ENCODE data around the gene SV2C.

Gene SV2C

DNA sequence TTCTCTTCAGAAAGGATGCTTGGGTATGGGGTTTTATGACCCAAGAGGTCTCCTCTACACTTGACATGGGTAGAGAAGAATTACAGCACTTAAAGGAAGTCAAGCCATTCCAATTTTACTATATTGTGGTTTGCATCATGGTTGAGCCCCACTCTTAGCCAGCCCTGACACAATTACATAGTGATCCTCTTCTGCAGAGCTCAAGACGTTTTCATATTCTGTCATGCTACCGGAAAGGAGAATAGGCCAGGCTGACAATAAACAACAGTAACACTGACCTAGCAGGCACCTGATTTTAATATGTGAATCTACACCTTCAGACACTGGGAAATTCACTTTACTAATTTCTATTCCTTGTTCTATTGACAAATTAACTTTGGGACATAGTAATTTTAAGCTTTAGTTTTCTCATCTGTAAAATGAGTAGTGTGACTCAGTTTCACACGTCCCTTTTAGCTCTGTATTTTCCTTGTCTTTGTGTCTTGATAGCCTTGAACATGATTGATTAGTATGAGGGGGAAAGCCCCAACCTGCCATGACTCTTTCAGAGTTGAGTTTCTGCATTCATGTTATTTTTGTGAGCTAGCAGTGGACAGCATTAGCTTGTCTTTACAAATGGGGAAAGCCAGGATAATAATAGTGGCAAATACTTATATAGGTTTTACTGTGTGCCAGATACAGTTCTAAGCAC is 83.8 kb downstream of the SV2C start:
- no peak for DNase-seq

DNA sequence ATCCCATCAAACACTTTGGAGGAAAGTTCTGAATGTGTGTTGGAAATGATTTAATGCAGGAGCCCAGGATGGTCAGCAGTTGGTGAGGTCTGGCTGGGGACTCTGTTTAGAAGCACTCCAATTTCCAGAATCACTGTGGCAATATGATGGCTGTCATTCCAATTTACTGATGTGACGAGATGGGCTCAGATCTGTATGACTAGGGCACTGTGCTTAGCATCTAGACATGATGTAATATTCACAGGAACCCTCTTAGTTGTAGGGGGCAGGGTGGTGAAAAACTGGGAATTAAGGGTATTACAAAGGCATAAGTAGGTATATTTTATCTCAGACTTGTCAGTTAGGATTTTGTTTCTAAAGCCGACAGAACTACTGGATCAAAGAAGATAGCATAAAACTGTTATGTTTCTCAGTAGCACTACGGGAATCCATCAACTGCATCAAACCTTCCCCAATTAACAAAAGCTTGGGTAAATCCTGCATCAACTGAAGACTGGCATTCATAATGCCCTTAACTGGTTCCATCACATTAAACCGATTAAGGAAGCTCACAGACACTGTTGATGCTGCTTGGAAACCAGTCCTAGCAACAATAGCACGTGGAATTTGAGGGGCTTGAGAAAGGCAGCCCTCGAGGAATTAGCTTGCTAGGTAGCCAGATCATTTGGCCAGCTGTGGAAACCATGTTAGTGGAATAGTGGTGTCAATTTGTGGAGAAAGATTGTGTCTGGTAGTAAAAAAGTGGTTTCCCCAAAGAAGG is 86.1 kb downstream of the SV2C start:
- no peak for DNase-seq

DNA sequence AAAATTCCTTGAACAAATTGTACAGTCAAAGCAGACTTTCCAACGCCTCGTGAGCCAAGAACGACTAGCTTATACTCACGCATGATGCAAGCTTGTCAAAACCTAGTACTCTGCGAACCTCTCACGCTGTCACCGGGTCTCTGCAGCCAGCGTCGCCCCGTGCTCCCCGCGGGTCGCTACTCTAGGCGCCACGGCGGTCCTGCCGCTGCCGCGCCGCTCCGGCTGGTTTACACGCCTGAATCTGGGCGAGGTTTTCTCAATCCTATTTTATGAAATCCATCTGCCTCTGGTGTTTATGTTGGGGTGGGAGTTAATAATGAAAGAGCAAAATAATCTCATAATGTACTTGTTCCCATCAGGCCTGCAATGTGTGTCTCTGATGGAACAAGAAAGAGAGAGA is 90.9 kb downstream of the SV2C start:
- DNase-seq: no peak

DNA sequence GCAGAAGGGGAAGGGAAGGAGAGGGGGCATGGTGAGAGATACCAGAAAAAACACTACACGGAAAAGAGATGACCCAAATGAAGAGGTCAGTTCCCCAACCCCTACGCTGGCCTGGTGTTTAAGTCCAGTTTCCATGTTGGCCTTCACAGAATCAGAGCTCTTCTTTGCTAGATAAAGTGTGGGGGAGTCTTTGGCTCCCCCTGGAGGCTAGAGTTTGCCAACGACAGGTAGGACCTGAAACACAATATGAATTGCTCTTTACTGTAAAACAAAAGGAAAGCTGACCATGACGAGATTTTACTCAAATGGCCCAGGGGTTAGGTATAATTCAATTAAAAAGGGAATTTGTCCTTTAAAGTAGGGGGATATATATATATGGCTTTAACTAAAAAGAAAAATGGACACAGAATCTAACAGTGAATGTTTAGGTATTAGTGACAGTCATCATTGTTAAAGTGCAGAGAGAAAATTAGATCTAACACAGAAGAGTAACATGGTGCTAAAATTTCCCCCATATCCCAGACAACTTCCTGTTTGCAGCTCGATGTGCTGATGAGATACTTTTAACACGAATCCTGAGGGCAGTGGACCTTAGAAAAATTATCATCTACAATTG is 92.0 kb downstream of the SV2C start:
- DNase-seq: peak; percentile 32

DNA sequence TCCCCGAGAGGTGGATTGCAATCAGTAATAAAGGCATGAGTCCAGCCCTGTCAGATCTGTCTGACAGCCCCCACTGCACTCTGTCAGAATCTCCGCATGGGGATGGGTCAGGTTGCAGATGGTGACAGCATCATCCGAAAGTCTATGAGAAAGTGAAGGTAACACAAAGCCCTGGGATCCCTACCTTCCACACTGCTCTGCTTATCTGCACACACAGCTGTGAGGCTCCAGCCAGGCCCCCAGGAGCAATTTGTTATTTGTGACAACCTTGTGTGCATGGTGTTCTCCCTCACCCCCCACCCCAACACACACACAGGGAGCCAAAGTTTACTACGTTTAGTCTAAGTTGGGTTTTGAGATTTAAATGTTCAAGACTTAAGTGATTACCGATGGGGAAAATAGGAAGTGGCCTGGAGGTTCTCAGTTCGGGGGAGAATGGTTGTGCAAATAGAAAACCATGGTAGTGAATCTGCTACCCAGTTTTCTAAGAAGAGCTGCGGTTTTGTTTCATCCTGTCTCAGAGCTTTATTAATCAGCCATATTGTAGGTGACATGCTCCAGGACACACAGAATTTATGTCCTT is 92.7 kb downstream of the SV2C start:
- no peak for DNase-seq

DNA sequence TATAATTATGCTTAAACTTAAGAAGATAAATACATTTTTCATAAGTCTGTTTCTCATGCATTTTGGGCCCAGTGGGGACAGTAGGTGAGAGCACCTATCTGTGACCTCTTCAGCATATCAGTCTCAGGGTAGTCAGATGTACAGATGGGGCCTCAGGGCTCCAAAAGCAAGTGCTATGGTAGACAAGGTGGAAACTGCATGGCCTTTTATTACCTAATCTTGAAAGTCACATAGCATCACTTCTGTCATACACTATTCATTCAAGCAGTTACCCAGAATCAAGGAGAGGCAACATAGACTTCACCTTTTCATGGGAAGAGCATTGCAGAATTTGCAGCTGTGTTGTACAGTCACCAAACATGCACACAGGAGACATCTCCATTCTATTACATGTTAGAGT is 94.8 kb downstream of the SV2C start:
- no peak for DNase-seq

DNA sequence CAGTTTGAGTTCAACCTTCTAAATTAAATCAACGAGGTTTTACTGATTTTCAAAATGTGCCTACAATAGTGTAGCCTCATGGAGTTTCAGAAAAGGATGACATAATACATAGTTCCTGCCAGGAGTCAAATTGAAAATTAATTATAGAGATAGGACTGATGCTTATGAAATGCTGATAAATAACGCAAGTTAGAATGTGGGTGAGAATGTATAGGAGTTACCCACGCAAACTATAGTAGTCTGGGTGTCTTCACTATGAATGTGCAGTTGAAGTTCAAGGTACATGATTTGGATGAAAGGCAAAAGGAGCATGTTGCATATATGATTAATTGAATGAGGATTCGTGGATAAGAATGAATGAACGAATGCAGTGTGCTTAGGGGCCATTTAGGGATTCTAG is 95.7 kb downstream of the SV2C start:
- no peak for DNase-seq

DNA sequence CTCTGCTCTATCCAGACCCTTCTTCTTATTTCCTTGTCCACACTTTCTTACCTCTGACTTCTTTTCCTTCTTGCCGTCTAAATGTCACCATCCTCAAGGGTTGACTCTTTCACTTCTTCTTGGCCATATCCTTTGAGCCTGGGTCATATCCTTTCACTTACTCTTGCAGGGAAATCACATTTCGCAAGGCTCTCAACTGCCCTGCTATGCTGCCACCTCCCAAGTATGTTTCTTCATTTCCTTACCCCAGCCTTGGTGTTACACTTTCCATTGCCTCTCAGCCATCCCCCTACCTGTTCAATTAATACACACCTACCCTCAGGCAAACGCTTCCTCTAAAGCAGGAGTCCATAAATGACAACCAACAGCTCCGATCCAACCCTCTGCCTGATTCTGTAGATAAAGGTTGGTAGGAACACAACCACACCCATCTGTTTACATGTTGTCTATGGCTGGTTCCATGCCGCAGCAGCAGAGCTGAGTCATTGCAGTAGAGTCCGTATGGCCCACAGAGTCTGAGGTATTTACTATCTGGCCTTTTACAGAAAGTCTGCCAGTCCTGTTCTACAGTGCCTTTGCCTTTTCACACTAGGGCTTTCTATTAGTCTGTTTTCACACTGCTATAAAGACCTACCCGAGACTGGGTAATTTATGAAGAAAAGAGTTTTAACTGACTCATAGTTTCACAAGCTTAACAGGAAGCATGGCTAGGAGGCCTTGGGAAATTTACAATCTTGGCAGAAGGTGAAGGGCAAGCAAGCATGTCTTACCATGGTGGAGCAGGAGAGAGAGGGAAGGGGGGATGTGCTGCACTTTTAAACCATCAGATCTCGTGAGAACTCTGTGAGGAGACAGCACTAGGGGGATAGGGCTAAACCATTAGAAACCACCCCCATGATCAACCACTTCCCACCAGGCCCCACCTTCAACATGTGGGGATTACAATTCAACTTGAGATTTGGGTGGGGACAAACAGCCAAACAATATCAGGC is 97.9 kb downstream of the SV2C start:
- no peak for DNase-seq

DNA sequence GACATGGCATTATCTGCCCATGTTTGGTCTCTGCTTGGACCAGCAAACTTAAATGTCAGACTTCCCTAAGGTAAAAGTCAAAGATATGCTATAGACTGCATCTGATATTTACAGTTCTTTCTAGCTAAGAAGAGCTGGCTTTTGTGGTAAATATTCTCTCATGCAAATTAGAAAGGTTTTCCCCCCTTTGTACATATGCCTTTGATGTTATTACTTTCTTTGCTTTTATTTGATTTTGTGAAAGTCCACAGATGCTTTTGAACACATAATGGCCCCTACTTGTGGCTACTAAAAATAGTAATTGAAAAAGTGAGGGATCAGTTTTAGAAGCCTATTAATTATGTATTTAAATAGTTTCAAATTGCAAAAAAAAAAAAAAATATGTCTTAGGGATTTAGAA is 104.2 kb downstream of the SV2C start:
- no peak for DNase-seq

DNA sequence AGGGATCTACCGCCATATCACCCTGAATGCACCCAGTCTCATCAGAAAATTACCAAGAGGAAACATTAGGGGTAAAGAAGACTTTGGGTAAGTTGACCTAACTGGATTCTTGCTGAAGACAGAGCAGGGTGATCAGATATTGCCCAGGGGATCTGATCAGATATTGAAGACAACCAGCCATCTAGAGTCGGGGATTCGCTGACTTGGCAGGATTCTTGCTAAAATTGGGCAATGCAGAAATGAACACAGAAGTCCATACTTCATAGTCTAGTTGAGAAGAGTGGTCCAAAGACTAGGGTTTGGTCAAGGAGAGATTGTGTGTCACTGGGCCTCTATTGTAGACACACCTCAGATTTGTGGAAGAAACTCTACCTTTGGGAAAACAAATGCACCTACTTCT is 107.2 kb downstream of the SV2C start:
- DNase-seq: no peak

DNA sequence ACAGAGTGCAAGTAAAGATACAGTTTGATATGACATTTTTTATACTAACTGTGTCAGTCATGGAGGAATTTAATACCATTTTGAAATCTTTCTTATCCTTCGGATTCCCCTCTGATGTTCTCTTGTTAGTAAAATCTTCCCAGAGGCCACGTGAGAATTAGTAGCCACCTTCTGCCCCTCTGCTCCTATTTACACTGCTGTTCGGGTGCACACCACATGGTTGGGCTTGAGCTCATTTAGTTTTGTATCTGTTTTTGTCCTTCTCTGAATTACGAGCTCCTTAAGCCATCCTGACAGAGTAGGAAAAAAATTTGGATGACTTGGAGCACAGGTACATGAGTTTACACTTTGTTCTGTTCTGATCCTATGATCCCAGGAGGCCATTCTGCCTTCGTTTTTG is 109.7 kb downstream of the SV2C start:
- no peak for DNase-seq

DNA sequence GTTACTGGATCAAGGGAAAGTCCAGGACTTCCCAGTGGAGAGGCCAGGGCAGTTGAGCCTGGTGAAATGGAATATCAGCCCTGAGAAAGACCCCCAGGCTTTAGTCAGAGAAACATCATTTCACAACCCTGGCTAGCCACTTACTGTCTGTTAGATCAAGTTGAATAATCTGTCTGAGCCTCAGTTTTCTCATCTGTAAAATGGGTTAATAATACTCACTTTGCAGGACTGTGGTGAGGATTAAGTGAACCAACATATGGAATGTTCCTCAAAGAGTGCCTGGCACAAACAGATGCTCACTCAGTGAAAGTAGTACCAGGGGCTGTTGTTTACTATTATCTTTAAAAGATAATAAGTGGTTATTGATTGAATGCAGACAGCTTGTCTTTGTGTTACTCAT is 110.5 kb downstream of the SV2C start:
- no peak for DNase-seq

DNA sequence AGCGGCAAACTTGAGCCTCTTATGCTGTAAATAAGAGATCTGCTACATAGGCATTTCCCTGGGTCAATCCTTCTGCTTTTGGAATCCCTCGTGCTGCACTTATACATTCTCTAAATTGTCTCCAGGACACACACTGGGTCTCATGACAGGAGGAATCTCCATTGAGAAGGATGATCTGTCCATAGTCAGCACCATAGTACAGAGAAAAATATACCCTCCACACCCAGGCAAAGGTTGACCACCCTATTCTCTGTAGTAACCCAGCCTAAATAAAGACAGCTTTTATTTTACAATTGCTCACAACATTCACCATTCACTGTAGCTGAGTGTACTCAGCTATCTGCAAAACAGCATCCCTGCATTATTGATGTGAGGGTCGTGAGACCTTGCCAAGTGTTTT is 111.2 kb downstream of the SV2C start:
- no peak for DNase-seq

DNA sequence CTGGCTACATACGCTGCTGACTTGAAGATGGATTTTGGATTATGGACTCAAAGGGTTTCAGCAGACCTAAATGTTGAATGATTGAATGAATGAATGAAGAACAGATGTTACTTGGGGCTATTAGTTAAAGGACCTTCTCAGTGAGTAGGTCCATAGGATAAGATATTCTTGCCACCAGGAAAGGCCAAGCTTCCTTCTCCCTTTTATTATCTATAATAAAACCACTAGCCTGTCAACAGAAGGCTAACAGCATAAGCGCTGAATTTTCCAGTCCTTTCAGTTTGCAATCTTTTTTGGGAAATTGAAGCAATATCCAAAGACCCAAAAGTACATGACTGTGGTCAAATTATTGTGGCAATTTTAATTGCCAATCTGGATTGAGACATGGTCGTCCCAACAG is 113.3 kb downstream of the SV2C start:
- no peak for DNase-seq

DNA sequence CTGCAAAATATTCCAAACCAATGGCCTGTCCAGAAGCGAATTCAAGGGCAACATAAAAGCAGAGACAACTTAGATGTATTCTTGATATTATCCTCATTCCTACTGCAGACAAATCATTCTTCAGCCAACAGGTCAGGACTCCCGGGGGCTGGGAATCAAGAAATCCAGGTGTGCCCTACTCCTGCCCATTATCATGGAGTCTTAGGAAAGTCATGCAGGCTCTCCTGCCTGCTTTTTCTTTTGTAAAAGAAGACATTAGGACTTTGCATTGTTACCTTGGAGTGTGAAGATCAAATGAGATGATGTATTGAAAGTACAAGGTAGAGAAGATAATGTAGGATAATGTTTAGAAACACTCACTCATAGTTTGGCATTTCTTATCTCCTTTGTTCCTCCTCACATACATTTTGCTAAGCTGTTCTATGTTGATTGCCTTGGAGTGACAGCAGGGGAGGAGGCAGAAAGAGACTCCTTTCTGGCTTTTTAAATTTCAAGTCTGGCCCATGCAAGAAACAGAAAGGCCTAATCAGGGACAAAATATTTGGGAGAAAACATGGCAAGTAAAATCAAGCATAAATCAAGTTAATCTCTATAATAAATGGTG is 113.8 kb downstream of the SV2C start:
- DNase-seq: no peak

DNA sequence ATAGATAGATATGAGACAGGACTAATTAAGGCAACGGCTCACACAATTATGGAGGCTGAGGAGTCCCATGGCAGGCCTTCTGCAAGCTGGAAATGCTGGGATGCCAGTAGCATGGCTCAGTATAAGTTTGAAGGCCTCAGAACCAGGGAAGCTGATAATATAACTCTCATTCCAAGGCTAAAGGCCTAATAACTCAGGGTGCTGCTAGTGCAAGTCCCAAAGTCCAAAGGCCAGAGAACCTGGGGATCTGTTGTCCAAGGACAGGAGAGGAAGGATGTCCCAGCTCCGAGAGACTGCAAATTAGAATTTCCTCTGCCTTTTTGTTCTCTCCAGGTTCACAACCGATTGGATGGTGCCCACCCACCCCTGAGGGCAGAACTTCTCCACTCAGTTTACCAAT is 114.5 kb downstream of the SV2C start:
- no peak for DNase-seq

DNA sequence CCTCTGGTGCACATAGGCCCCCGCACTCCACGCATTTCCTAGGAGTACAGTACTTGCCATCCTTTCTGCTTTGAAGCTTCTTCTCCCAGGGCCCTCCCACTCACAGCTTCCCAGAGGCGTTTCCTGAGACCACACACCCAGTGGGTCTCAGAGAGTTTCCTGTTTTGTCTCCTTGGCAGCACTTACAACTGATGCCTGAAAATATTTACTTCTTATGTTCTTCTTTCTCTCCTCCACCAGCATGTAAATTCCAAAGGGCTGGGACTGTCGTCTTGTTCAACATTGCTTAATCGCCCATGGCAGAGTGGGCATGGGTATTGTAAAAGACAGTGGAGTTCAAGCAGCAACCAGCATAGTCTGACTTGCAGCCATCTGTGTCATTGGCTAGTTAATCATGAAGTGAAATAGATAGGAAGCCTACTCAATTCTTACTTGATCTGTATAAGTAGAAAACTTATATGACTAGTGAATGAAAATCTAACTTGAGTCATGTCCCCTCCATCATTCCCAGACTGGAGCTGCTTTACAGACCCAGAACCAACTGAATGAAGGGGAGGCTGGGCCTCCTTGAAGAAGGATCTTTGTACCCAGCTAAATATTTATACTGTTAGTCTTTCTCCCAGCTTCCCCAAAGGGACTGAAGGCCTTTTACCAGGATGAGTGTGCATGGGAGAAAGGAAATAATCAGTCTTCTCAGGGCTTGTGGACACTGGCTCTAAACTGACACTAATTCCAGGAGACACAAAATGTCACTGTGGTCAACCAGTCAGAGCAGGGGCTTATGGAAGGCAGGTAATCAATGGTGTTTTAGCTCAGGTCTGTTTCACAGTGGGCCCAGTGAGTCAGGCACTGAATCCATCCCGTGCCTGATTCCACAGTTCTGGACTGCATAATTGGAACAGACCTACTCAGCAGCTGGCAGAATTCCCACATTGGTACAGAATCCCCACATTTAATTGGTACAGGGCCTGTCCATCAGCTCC is 116.4 kb downstream of the SV2C start:
- DNase-seq: no peak

DNA sequence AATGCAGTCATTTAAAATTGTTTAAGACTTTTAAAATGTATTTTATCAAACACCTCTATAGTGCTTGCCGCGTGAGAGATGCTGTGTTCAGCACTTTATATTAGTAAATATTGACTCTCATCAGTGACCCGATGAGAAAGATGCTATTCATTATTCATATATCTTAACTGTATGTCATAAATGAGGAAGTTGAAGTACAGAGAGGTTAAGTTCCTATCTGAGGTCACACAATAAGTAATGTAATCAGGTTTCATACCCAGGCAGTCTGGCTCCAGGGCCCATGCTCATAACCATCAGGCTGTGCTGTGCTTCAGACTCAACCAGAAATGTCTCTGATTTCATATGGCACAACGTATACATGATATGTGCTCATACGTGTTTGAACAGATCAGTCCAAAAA is 119.0 kb downstream of the SV2C start:
- no peak for DNase-seq

DNA sequence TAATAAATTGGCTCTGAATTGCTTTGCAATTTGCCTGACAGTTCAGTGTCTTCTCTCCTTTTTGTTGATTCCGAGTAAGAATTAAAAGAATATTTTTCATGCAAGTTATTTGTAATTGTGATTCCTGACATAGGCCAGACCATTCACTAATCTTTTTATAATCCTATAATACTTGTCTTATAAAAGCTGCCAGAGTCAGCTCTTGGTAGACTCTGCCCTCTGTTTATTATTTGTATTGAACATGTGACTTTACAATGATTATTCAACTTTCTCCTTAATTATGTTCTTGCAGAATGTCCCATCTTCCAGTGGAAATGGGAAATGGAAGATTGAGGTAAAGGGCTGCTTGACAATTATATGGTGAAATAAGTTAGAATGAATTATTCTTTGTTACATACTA is 121.0 kb downstream of the SV2C start:
- no peak for DNase-seq

DNA sequence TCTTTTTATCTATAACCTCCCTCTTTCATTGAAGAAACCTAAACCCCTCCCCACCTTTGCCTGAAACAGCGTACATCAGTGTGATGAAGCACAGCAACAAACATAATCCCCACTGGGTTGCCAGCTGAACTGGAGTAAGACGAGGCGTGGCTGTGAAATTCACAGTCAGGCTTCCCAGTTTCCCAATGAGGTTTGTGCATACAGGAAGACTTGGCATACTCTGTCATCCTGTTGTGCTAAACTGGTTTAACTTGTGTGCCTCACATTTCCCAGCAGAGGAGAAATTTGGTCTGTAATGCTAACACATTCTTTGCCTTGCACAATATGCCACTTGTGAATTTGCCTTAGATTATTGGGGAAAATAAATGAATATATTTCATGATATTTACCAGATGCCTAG is 121.5 kb downstream of the SV2C start:
- DNase-seq: no peak

DNA sequence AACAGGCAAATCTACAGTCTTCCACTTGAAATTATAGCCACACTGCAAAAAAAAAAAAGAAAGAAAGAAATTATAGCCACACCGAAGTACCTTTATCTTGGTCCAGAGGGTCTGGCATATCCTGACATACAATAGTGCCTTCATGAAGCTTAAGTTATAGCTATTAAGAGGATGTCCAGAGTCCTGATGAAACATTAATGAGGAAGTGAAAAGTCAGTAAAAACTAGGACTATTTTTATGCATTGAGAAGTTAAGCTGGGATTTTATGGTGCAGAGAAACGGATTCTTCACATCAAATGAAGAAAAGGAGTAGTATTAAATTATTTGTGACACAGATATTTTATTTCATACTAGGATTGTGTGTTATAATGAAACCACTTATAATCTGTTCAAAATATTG is 123.9 kb downstream of the SV2C start:
- DNase-seq: no peak

Measured in NCI-H1436 (cell line).